ENCODE results near the gene SULT1A1. TPM values are rescaled to one million over a fixed set of nuclear protein-coding genes. Genes with fewer than 3 reads are reported as not detected.

The SULT1A1 gene
- total RNA-seq, 1 experiment from 2014 or later = 82.0 TPM

DNA sequence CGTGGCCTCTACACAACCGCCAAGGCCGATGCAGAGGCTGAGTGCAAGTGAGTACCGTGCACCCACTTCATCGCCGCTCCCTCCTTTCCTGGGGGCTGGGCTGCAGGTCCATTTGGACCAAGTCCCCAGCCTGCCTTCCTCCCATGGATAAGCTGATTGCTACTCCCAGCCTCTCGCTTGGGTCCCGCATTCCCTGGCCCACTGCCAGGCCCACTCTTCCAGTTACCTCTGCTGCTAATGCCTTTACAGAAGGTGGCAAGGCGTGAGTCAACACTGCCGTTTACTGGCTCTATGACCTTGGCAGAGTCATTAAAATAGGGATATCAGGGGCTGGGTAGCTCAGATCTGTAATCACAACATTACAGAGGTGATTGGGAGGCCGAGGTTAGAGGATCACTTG is 24.2 kb downstream of the SULT1A1 start:
- BruUV-seq (replicated peaks) = no TSS peak
- Histone ChIP-seq H3K4me3 (no peak overlapping the region), H3K9me2 (ENCODE audit: insufficient read depth) (no peaks in the 10 kb centered on the region), H3K4me1 (replicated peaks; ENCODE audit: insufficient read depth) (peaks cover 39% of the 10 kb centered on the region), H3K36me3 (ENCODE audit: low read depth) (peaks cover 13% of the 10 kb centered on the region; the same call in 1 of the 2 replicates), H2AFZ (no peak overlapping the region), H3K27ac (peak overlapping the region; percentile 67), H3K79me2 (ENCODE audit: low read depth) (no peaks in the 10 kb centered on the region), H3K27me3 (ENCODE audit: insufficient read depth, low read depth) (no peaks in the 10 kb centered on the region), H3F3A (ENCODE audit: insufficient read depth, low read depth) (peaks cover 38% of the 10 kb centered on the region), H3K4me2 (peak overlapping the region; percentile 51), H3K9me3 (ENCODE audit: insufficient read depth, low read depth) (no peaks in the 10 kb centered on the region), H4K20me1 (ENCODE audit: insufficient read depth) (no peaks in the 10 kb centered on the region)
- TF ChIP-seq CTCF (conservative IDR thresholded peaks at IDR 0.05) = no peak
- no peak for TF ChIP-seq EZH2 (IDR thresholded peaks at IDR 0.05; ENCODE audit: low read depth)
- DNase-seq = peak; percentile 60 to 82
- CTCF ChIA-PET = interaction anchor here (0.6 to 1.6 kb wide), 2 partner anchors 12 to 359 kb away, joined by 3 to 7 read pairs; no protein-coding TSS in a partner anchor
- POLR2A ChIA-PET (ENCODE audit: unreplicated experiment) = no interaction called here
- intact Hi-C loops (cut with micrococcal nuclease; ENCODE audit: unreplicated experiment) = no loop called here

DNA sequence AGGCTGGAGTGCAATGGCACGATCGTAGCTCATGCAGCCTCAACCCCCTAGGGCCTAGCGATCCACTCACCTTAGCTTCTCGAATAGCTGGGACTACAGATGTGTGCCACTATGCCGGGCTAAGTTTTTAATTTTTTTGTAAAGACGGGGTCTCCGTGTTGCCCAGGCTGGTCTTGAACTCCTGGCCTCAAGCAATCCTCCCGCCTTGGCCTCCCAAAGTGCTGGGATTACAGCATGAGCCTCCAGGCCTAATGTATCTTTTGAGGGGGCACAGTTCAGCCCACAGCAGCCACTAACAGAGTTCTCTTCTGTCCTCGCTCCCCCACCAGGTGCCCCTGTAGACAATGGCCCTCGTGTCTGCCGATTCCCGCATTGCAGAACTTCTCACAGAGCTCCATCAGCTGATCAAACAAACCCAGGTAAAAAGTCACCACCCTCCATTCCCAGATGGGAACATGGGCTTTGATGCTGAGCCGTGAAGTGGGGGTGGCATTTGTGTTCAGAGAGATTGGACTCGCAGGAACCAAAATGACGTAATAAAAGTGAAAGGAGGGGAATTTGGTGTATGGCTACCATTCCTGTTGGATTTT is 29.0 kb downstream of the SULT1A1 start:
- intact Hi-C loops (cut with micrococcal nuclease; ENCODE audit: unreplicated experiment) = no loop called here
- ChIA-PET CTCF (interaction anchor here (0.6 kb wide), 1 partner anchor 94 kb away, joined by 3 read pairs; no protein-coding TSS in a partner anchor), POLR2A (ENCODE audit: unreplicated experiment) (no interaction called here)
- no TSS peak for BruUV-seq (replicated peaks)
- peaks cover 9% of the 10 kb centered on the region for H3F3A ChIP-seq (ENCODE audit: insufficient read depth, low read depth)
- no peak for DNase-seq
- no peak overlapping the region for H2AFZ ChIP-seq
- no peaks in the 10 kb centered on the region for H4K20me1 ChIP-seq (ENCODE audit: insufficient read depth)
- H3K36me3 ChIP-seq (ENCODE audit: low read depth) = no peaks in the 10 kb centered on the region; the same call in 1 of the 2 replicates
- no peaks in the 10 kb centered on the region for H3K9me3 ChIP-seq (ENCODE audit: insufficient read depth, low read depth)
- no peaks in the 10 kb centered on the region for H3K27me3 ChIP-seq (ENCODE audit: insufficient read depth, low read depth)
- no peak overlapping the region for H3K4me3 ChIP-seq
- no peaks in the 10 kb centered on the region for H3K9me2 ChIP-seq (ENCODE audit: insufficient read depth)
- no peak overlapping the region for H3K27ac ChIP-seq
- H3K4me1 ChIP-seq (replicated peaks; ENCODE audit: insufficient read depth) = peaks cover 11% of the 10 kb centered on the region
- TF ChIP-seq CTCF (conservative IDR thresholded peaks at IDR 0.05) (no peak), EZH2 (IDR thresholded peaks at IDR 0.05; ENCODE audit: low read depth) (no peak)
- no peak overlapping the region for H3K4me2 ChIP-seq
- H3K79me2 ChIP-seq (ENCODE audit: low read depth) = no peaks in the 10 kb centered on the region

DNA sequence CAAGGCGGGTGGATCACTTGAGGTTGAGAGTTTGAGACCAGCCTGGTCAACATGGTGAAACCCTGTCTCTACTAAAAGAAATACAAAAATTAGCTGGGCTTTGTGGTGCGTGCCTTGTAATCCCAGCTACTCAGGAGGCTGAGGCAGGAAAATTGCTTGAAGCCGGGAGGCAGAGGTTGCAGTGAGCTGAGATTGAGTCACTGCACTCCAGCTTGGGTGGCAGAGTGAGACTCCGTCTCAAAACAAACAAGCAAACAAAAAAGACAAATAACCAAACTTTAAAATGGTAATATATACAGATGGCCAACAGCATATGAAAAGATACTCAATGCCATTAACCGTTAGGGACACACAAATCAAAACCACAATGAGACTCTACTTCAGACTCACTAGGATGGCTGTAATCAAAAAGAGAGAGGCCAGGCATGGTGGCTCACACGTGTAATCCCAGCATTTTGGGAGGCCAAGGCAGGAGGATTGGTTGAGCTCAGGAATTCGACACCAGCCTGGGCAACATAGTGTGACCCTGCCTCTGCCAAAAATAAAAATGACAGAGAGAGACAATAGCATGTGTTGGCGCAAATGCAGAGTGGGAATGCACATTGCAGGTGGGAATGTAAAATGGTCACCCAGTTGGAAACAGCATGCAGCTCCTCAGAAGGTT is 34.3 kb downstream of the SULT1A1 start:
- CTCF ChIA-PET = interaction anchor here (0.5 kb wide), 1 partner anchor 18 kb away, joined by 6 read pairs; no protein-coding TSS in a partner anchor
- POLR2A ChIA-PET (ENCODE audit: unreplicated experiment) = no interaction called here

More for the DNA sequence above, 34.3 kb downstream of the SULT1A1 start:
- no peaks in the 10 kb centered on the region for H3K36me3 ChIP-seq (ENCODE audit: low read depth)
- no peak overlapping the region for H2AFZ ChIP-seq
- intact Hi-C loops (cut with micrococcal nuclease; ENCODE audit: unreplicated experiment) = no loop called here
- no peaks in the 10 kb centered on the region for H3F3A ChIP-seq (ENCODE audit: insufficient read depth, low read depth)
- no peaks in the 10 kb centered on the region for H3K9me3 ChIP-seq (ENCODE audit: insufficient read depth, low read depth)
- H4K20me1 ChIP-seq (ENCODE audit: insufficient read depth) = no peaks in the 10 kb centered on the region; the same call in 1 of the 2 replicates
- TF ChIP-seq EZH2 (IDR thresholded peaks at IDR 0.05; ENCODE audit: low read depth) = no peak
- 0 out of 2 replicates have a peak, but pooled peaks cover 3% of the 10 kb centered on the region for H3K9me2 ChIP-seq (ENCODE audit: insufficient read depth)
- H3K27me3 ChIP-seq (ENCODE audit: insufficient read depth, low read depth) = no peaks in the 10 kb centered on the region
- no peak overlapping the region for H3K27ac ChIP-seq
- H3K4me1 ChIP-seq (replicated peaks; ENCODE audit: insufficient read depth) = no peaks in the 10 kb centered on the region
- no peaks in the 10 kb centered on the region for H3K79me2 ChIP-seq (ENCODE audit: low read depth)
- H3K4me2 ChIP-seq = no peak overlapping the region
- no peak for DNase-seq
- no peak overlapping the region for H3K4me3 ChIP-seq
- BruUV-seq (replicated peaks) = no TSS peak

Measured in PC-9 (cell line).